ENCODE results near the gene TNFRSF1B. TPM values are rescaled to one million over a fixed set of nuclear protein-coding genes. Genes with fewer than 3 reads are reported as not detected.

Gene TNFRSF1B
- polyA plus RNA-seq, 1 donor from 2014 or later, result not detected

GRCh38 chr1:12231276-12231595 lies 64.4 kb downstream of the TNFRSF1B start:
- TF ChIP-seq POLR2AphosphoS5 (IDR thresholded peaks at IDR 0.05) (no peak), REST (IDR thresholded peaks at IDR 0.05; ENCODE audit: borderline replicate concordance) (no peak), TAF1 (IDR thresholded peaks at IDR 0.05; ENCODE audit: low read depth) (no peak), EP300 (conservative IDR thresholded peaks at IDR 0.05; ENCODE audit: poor library complexity, severe bottlenecking) (no peak), CTCF (IDR thresholded peaks at IDR 0.05; ENCODE audit: poor library complexity, severe bottlenecking) (no peak), SMC3 (conservative IDR thresholded peaks at IDR 0.05; ENCODE audit: poor library complexity) (no peak), MXI1 (conservative IDR thresholded peaks at IDR 0.05; ENCODE audit: poor library complexity, severe bottlenecking) (no peak), EZH2 (IDR thresholded peaks at IDR 0.05; ENCODE audit: borderline replicate concordance, insufficient read depth, low read length, poor library complexity, severe bottlenecking) (no peak), RAD21 (conservative IDR thresholded peaks at IDR 0.05) (no peak)

GRCh38 chr1:12232221-12232620 lies 65.4 kb downstream of the TNFRSF1B start:
- H3K27me3 ChIP-seq (ENCODE audit: insufficient read depth, low read depth, low read length), result no peaks in the 10 kb centered on the region
- H3F3A ChIP-seq (ENCODE audit: insufficient read depth, low read length, poor library complexity, severe bottlenecking), result no peaks in the 10 kb centered on the region
- TF ChIP-seq MXI1 (conservative IDR thresholded peaks at IDR 0.05; ENCODE audit: poor library complexity, severe bottlenecking) (no peak), CTCF (IDR thresholded peaks at IDR 0.05; ENCODE audit: poor library complexity, severe bottlenecking) (no peak), SMC3 (conservative IDR thresholded peaks at IDR 0.05; ENCODE audit: poor library complexity) (no peak), RAD21 (conservative IDR thresholded peaks at IDR 0.05) (no peak), POLR2AphosphoS5 (IDR thresholded peaks at IDR 0.05) (no peak), TAF1 (IDR thresholded peaks at IDR 0.05; ENCODE audit: low read depth) (no peak), EP300 (conservative IDR thresholded peaks at IDR 0.05; ENCODE audit: poor library complexity, severe bottlenecking) (no peak), REST (IDR thresholded peaks at IDR 0.05; ENCODE audit: borderline replicate concordance) (no peak), EZH2 (IDR thresholded peaks at IDR 0.05; ENCODE audit: borderline replicate concordance, insufficient read depth, low read length, poor library complexity, severe bottlenecking) (no peak)
- H2AFZ ChIP-seq (ENCODE audit: low read depth, low read length), result no peak overlapping the region
- no peaks in the 10 kb centered on the region for H3K36me3 ChIP-seq (ENCODE audit: insufficient read depth, low read length)
- no peaks in the 10 kb centered on the region for H3K9me2 ChIP-seq (ENCODE audit: insufficient read depth, low read length)
- no peak overlapping the region for H3K4me2 ChIP-seq (ENCODE audit: low read length)
- peaks cover 19% of the 10 kb centered on the region for H3K79me2 ChIP-seq (replicated peaks; ENCODE audit: insufficient read depth, low read length)
- no peak overlapping the region for H3K9ac ChIP-seq (ENCODE audit: low read length)
- no peaks in the 10 kb centered on the region for H4K20me1 ChIP-seq (ENCODE audit: insufficient read depth)
- no peak overlapping the region for H3K4me3 ChIP-seq (ENCODE audit: low read length)
- no peaks in the 10 kb centered on the region for H3K9me3 ChIP-seq (ENCODE audit: low read length)
- no peak overlapping the region for H3K27ac ChIP-seq (ENCODE audit: low read length)

More at GRCh38 chr1:12231276-12231595, 64.4 kb downstream of the TNFRSF1B start:
- H3K27me3 ChIP-seq (ENCODE audit: insufficient read depth, low read depth, low read length), result no peaks in the 10 kb centered on the region
- H3K9me3 ChIP-seq (ENCODE audit: low read length), result no peaks in the 10 kb centered on the region
- peaks cover 19% of the 10 kb centered on the region for H3K79me2 ChIP-seq (replicated peaks; ENCODE audit: insufficient read depth, low read length)
- peak overlapping the region; percentile 83 for H3K9ac ChIP-seq (ENCODE audit: low read length)
- no peaks in the 10 kb centered on the region for H4K20me1 ChIP-seq (ENCODE audit: insufficient read depth)
- no peaks in the 10 kb centered on the region for H3F3A ChIP-seq (ENCODE audit: insufficient read depth, low read length, poor library complexity, severe bottlenecking)
- peak overlapping the region; percentile 98 for H3K4me3 ChIP-seq (ENCODE audit: low read length)
- no peak overlapping the region for H3K27ac ChIP-seq (ENCODE audit: low read length)
- no peaks in the 10 kb centered on the region for H3K36me3 ChIP-seq (ENCODE audit: insufficient read depth, low read length)
- H3K9me2 ChIP-seq (ENCODE audit: insufficient read depth, low read length), result no peaks in the 10 kb centered on the region
- H3K4me2 ChIP-seq (ENCODE audit: low read length), result peak overlapping the region; percentile 90
- H2AFZ ChIP-seq (ENCODE audit: low read depth, low read length), result peak overlapping the region; percentile 10

Measured in neural cell (in vitro differentiated cells).